ENCODE measurements around the gene LSG1. TPM values are rescaled to one million over a fixed set of nuclear protein-coding genes. Genes with fewer than 3 reads are reported as not detected.

LSG1 gene
- total RNA-seq, result 75.0 and 86.9 TPM in 2 replicates

DNA sequence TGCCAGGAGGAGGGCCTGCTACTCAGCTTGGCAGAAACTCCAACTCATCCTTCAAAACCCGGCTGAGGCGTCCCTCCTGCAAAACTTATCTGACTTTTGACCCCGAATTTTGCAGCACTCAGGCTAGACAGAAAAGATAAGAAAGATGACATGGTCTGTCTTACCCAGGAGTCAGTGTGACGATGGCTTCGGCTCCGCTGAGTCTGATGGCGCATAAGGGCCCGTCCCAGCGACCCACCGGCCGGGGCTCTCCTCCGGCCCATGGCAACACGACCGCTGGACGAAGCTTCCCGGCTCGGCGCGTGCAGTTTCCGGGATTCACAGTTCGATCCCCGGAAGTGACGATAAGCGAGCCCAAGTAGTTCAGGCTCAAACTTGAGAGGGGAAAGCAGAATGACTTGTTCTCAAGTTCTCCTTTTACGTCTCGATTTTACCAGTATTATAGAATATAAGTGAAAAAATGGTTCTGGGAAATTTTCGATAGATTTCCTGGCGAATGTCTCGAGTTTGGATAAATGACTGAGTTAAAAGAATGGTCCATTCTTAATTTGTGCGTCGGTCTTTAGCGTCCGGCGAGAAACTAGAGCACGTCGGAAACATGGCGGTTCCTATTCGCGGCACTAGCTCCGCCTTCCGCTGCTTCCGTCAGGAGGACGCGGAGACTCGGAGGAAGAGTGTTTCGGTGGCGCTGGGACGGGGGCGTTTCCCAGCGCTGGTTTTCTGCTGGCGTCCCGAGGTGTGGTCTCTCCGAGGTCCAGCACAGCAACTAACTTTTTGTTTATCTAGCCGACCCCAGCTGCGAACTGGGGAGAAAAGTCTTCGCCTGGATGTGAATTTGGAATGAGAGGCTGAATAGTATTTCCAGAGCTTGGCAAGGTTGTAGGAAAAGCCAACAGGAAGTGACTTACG lies at the start of gene LSG1:
Gene LSG1, minus strand, starts transcription at position 292 of the 909 bp plus-strand sequence. Its CDS starts 29 bp downstream, at position 263.
- peak; percentile 86 for DNase-seq (ENCODE audit: low read depth, low spot score)

GRCh38 chr3:194720048-194720447 lies 48.1 kb upstream of the LSG1 start:
- no peak for DNase-seq (ENCODE audit: low read depth, low spot score)

GRCh38 chr3:194718079-194718478 lies 46.1 kb upstream of the LSG1 start:
- no peak for DNase-seq (ENCODE audit: low read depth, low spot score)

GRCh38 chr3:194715022-194715800 lies 43.2 kb upstream of the LSG1 start:
- DNase-seq (ENCODE audit: low read depth, low spot score), result peak; percentile 70

DNA sequence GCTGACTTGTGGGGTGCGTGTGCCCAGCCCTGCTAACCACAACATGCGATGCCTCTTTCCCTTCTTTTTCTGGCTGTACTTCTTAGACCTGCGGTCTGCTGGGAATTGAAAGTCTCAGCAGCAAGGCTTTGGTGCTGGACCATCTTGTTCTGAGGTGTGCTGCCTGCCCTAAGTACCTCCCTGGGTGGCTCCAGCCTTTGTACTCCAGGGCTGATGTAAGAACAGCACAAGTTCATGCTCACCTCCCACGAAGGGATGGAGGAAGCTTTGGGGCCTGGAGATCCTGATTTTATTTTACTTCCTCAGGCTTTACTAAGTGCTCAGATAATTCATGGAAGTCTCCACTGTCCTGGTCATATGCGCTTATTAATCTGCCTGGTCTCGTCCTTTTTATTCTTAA lies 42.6 kb upstream of the LSG1 start:
- no peak for DNase-seq (ENCODE audit: low read depth, low spot score)

- DNase-seq (ENCODE audit: low read depth, low spot score), result no peak
Measured at GRCh38 chr3:194714137-194714455, 42.1 kb upstream of the LSG1 start.

DNA sequence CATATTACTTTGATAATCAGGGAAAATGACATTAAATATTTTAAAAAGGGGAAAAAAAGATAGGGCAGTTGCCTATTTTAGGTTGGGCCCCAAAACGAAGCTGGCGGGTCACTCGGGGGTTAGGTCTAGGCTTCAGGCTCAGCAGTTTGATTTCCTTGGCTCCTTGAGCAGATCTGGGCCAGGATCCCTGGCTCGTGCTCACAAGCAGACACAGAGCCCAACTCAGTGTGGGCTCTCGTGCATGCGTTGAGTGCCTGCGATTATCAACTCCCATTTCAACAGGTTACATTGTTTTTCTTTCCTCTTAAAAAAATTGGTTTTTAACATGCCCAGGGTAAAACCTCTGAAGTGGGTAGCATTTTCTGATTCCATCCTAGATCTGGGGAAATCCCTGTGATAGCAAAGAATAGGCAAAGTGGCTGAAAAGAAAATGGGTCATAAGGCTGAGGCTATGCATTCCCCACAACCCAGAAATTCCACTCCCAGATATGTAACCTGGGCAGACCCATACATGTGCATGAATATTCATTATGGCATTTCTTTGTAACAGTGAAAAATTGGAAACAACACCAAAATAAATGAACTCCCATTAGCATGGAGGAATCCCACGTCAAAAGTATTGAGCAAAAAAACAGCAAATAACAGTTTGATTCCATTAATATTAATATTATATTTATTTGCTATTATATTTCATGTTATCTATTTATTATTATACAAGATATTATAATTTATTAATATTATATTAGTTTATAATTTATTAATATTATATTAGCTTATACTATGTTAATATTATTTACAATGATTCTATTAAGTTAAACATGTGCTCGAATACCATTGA lies 41.5 kb upstream of the LSG1 start:
- DNase-seq (ENCODE audit: low read depth, low spot score), result no peak

GRCh38 chr3:194711913-194712312 lies 39.9 kb upstream of the LSG1 start:
- peak; percentile 99 for DNase-seq (ENCODE audit: low read depth, low spot score)

DNA sequence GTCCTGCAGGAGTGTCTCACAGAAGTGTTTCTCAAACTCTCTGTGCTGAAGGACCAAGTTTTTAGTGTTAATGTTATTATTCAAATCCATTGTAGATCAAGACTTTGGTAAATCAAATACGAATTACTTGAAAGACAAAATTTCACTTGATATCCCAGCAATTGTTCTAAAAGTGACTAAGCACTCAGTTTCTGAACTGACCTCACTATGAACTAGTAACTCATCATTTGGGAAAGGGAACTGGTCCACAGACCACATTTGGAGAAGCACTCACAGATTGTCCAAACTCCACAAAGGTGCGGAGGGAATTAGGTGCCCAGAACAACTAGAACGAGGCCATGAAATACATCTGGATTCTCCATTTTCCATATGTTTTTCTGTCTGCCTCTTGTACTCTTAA lies 39.3 kb upstream of the LSG1 start:
- DNase-seq (ENCODE audit: low read depth, low spot score), result no peak

- no peak for DNase-seq (ENCODE audit: low read depth, low spot score)
Measured at GRCh38 chr3:194707147-194707540, 35.2 kb upstream of the LSG1 start.

- no peak for DNase-seq (ENCODE audit: low read depth, low spot score)
Measured at GRCh38 chr3:194705761-194706160, 33.8 kb upstream of the LSG1 start.

- no peak for DNase-seq (ENCODE audit: low read depth, low spot score)
Measured at GRCh38 chr3:194705227-194705626, 33.2 kb upstream of the LSG1 start.

- no peak for DNase-seq (ENCODE audit: low read depth, low spot score)
Measured at GRCh38 chr3:194702545-194702944, 30.6 kb upstream of the LSG1 start.

DNA sequence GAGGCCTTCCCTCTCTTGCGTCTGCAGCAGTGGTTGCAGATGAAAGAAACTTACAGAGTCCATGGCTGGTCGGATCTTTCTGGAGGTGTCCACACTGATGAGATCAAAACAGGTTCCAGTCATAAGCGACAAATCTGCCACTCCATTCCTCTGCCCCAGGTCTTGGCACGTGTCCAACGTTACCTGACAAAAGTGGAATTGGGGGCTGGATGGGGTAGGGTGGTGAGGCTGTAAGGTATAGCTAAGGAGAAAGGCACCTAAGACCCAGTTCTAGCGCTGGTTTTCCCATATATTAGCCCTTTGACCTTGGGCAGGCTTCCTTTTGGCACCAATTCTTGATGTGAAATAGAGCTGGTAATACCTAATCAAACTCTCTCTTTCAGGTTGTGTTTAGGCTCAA lies 24.7 kb upstream of the LSG1 start:
- DNase-seq (ENCODE audit: low read depth, low spot score), result no peak

GRCh38 chr3:194691481-194692283 lies 19.7 kb upstream of the LSG1 start:
- DNase-seq (ENCODE audit: low read depth, low spot score), result no peak

- DNase-seq (ENCODE audit: low read depth, low spot score), result no peak
Measured at GRCh38 chr3:194690501-194691372, 18.7 kb upstream of the LSG1 start.

GRCh38 chr3:194689493-194689944 lies 17.5 kb upstream of the LSG1 start:
- DNase-seq (ENCODE audit: low read depth, low spot score), result no peak

DNA sequence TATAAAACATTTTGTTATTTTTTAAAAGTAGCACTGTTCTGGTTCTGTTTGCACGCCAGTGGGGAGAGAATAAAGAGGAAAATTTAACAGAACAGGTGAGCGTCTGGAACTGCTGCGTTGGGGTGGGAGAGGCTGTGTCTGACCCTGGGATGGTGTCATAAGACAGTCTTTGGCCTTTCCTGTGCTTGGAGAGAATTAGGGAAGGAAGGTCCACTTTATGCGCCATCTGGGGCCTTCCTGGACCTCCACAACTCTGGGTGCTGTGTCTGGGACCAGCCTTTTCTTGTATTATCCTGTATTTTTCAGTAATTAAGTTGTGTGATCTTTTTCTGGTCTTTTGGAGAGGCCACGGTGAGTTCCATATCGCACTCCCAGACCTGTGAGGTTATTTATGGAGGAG lies 17.0 kb upstream of the LSG1 start:
- no peak for DNase-seq (ENCODE audit: low read depth, low spot score)

DNA sequence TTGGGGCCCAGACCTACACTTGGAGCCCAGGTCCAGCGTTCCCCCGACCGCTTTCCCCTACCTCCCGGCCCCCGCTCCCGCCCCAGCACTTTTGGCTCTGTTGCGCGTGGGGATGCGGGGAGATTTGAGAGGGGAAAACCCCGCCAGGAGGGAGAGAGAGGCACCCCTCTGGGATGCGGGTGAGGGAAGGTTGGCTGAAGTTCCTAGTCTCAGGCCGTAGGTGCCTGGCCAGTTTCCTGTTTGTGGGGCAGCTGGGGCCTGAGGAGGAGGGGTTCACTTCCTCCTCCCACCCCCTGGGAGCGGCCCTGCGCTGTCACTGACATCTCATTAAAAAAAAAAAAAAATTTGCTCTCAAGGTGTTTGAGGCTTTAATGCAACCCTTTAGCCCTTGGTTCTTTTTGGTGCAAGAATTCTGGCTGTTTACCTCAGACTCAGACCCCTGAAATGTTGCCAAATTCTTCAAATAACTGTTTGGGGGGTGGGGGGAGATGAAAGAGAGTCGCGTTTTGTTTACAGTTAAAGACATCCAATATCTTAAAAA lies 16.3 kb upstream of the LSG1 start:
- no peak for DNase-seq (ENCODE audit: low read depth, low spot score)

All from pulmonary artery endothelial cell (primary cell).